ENCODE results near the gene MAGEA3. TPM values are rescaled to one million over a fixed set of nuclear protein-coding genes. Genes with fewer than 3 reads are reported as not detected.
"Not testable (repeated sequence)": the region's sequence is repeated elsewhere in the genome, so short reads cannot be mapped to it uniquely, and the experiment has no call there.

The MAGEA3 gene
- polyA plus RNA-seq, 1 donor: not detected

GRCh38 chrX:152735860-152736511, 37.4 kb downstream of the MAGEA3 start:
- DNase-seq (ENCODE audit: low read depth): no peak

DNA sequence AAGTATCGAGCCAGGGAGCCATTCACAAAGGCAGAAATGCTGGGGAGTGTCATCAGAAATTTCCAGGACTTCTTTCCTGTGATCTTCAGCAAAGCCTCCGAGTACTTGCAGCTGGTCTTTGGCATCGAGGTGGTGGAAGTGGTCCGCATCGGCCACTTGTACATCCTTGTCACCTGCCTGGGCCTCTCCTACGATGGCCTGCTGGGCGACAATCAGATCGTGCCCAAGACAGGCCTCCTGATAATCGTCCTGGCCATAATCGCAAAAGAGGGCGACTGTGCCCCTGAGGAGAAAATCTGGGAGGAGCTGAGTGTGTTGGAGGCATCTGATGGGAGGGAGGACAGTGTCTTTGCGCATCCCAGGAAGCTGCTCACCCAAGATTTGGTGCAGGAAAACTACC, 37.9 kb downstream of the MAGEA3 start:
- DNase-seq (ENCODE audit: low read depth): not testable (repeated sequence)

DNA sequence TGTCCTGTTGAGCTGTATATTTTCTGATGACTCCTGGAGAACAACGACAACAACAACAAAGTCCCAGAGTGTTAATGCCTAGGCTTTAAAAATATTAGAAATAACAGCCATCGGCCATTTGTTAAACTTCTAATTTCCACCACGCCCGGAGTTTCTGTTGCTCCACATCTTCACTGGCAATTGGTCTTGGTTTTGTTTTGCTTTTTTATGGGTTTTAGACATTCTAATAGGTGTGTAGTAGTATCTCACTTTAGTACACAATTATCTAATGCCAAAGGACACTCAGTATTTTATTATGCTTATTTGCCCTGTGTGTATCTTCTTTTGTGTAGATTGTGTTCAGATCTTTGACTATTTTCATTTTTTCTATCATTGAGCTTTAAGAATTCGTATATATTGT, 40.0 kb downstream of the MAGEA3 start:
- no peak for DNase-seq (ENCODE audit: low read depth)

Other genes starting within 250 kb of the MAGEA3 start
- 0.90 TPM for gene GABRA3, start 247.5 kb upstream of the MAGEA3 start, polyA plus RNA-seq (ENCODE audit: insufficient read length)
- 1.3 TPM for gene GABRQ, start 60.9 kb upstream of the MAGEA3 start, polyA plus RNA-seq (ENCODE audit: insufficient read length)
- not detected for gene CSAG2, start 10.5 kb downstream of the MAGEA3 start, polyA plus RNA-seq (ENCODE audit: insufficient read length)
- gene MAGEA2B, start 15.8 kb downstream of the MAGEA3 start, polyA plus RNA-seq (ENCODE audit: insufficient read length): not detected
- not detected for gene CSAG1, start 34.9 kb downstream of the MAGEA3 start, polyA plus RNA-seq (ENCODE audit: insufficient read length)
- gene MAGEA12, start 35.0 kb downstream of the MAGEA3 start, polyA plus RNA-seq (ENCODE audit: insufficient read length): not detected
- not detected for gene MAGEA2, start 55.0 kb downstream of the MAGEA3 start, polyA plus RNA-seq (ENCODE audit: insufficient read length)
- not detected for gene CSAG3, start 60.4 kb downstream of the MAGEA3 start, polyA plus RNA-seq (ENCODE audit: insufficient read length)
- not detected for gene MAGEA6, start 70.9 kb downstream of the MAGEA3 start, polyA plus RNA-seq (ENCODE audit: insufficient read length)
- gene CETN2, start 132.0 kb downstream of the MAGEA3 start, polyA plus RNA-seq (ENCODE audit: insufficient read length): 27.9 TPM
- gene NSDHL, start 132.3 kb downstream of the MAGEA3 start, polyA plus RNA-seq (ENCODE audit: insufficient read length): 12.5 TPM
- gene ZNF185, start 199.3 kb downstream of the MAGEA3 start, polyA plus RNA-seq (ENCODE audit: insufficient read length): 13.1 TPM

Data from forelimb muscle (tissue), 1 donor.